Smooth muscle cell (in vitro differentiated cells): ENCODE data around the gene MYL10. TPM values are rescaled to one million over a fixed set of nuclear protein-coding genes. Genes with fewer than 3 reads are reported as not detected.

Source experiments
- DNase-seq: peaks from one replicate; lab custom pipeline; 2025; ENCODE audit not compliant: unreplicated experiment; lab: John Stamatoyannopoulos, UW
- H2AFZ ChIP-seq: fragments of 200-600 bp; sonication (generic); 2 replicates; pipeline ENCODE4 v1.6.0; 2016; ENCODE audit warnings: antibody characterized with exemption, low read depth, mild to moderate bottlenecking
- H3F3A ChIP-seq: fragments of 200-600 bp; sonication (generic); 2 replicates; pipeline ENCODE4 v1.6.0; 2017; ENCODE audit warnings: antibody characterized with exemption, low read depth
- H3K27ac ChIP-seq: fragments of 200-600 bp; sonication (generic); 2 replicates; pipeline ENCODE4 v1.5.1; 2016; ENCODE audit warnings: low read depth, mild to moderate bottlenecking
- H3K27me3 ChIP-seq: fragments of 200-600 bp; sonication (generic); 2 replicates; pipeline ENCODE4 v1.6.1; 2016; ENCODE audit warnings: low read depth, mild to moderate bottlenecking
- H3K36me3 ChIP-seq: fragments of 200-600 bp; sonication (generic); 2 replicates; pipeline ENCODE4 v1.5.1; 2016; ENCODE audit warnings: low read depth
- H3K4me1 ChIP-seq: fragments of 200-600 bp; sonication (generic); 2 replicates; pipeline ENCODE4 v1.5.1; 2016; ENCODE audit warnings: low read depth
- H3K4me2 ChIP-seq: fragments of 200-600 bp; sonication (generic); 2 replicates; pipeline ENCODE4 v1.6.0; 2016; ENCODE audit warnings: mild to moderate bottlenecking
- H3K4me3 ChIP-seq: fragments of 200-600 bp; sonication (generic); 2 replicates; pipeline ENCODE4 v1.5.1; 2016; ENCODE audit warnings: mild to moderate bottlenecking
- H3K79me2 ChIP-seq: fragments of 200-600 bp; sonication (generic); 2 replicates; pipeline ENCODE4 v1.6.0; 2016; ENCODE audit warnings: low read depth, mild to moderate bottlenecking
- H3K9ac ChIP-seq: fragments of 200-600 bp; sonication (generic); 2 replicates; pipeline ENCODE4 v1.6.0; 2016; ENCODE audit warnings: low read depth
- H3K9me3 ChIP-seq: fragments of 200-600 bp; sonication (generic); replicated peaks from 2 replicates; pipeline ENCODE4 v1.5.1; 2016; ENCODE audit warnings: low read depth
- H4K20me1 ChIP-seq: fragments of 200-600 bp; sonication (generic); 2 replicates; pipeline ENCODE4 v1.6.0; 2016; ENCODE audit warnings: low read depth
- CTCF ChIP-seq: fragments of 200-600 bp; sonication (generic); IDR thresholded peaks from 2 replicates; pipeline ENCODE4 v1.5.1; 2017; ENCODE audit warnings: borderline replicate concordance, mild to moderate bottlenecking, antibody characterized with exemption; ENCODE audit not compliant: insufficient read depth, poor library complexity, severe bottlenecking
- WGBS: methylation state at CpG from one replicate; pipeline ENCODE4 v1.1.7; 2016; ENCODE audit warnings: low lambda C conversion rate; 5-methylcytosine and 5-hydroxymethylcytosine counted together
- polyA plus RNA-seq: library from polyadenylated mRNA; unstranded; fragments of >200 nt; fragmentation: Nextera tagmentation; extraction: Ambion mirVana; gene quantifications from 2 replicates; pipeline ENCODE4 v1.2.1, GENCODE V29; 2016
- total RNA-seq: library from RNA; depleted of rRNA; stranded (reverse); fragments of >200 nt; gene quantifications from 2 replicates; pipeline ENCODE4 v1.2.3, GENCODE V29; 2014

MYL10 gene
- total and polyA plus RNA-seq, 2 experiments from 2014 or later = 5.3 to 32.7 TPM

- Histone ChIP-seq H3K9me3 (no peaks in the 10 kb centered on the region), H3K27ac (no peak overlapping the region), H3K4me1 (peaks cover 5% of the 10 kb centered on the region), H3K4me3 (no peak overlapping the region), H2AFZ (no peak overlapping the region), H3K27me3 (no peaks in the 10 kb centered on the region), H3K4me2 (no peak overlapping the region), H3K79me2 (no peaks in the 10 kb centered on the region), H4K20me1 (no peaks in the 10 kb centered on the region), H3K36me3 (no peaks in the 10 kb centered on the region), H3K9ac (no peak overlapping the region), H3F3A (no peaks in the 10 kb centered on the region)
- no peak for TF ChIP-seq CTCF
- DNase-seq = no peak
- WGBS = 93% methylated on average over 2 of the region's 2 CpGs
These were observed 37.6 kb downstream of the MYL10 start for GRCh38 chr7:101591504-101591903.

- no peak for DNase-seq
- H3K36me3 ChIP-seq = no peaks in the 10 kb centered on the region
- H3K4me1 ChIP-seq = peaks cover 5% of the 10 kb centered on the region
- no peak for TF ChIP-seq CTCF
- H4K20me1 ChIP-seq = no peaks in the 10 kb centered on the region
- H3F3A ChIP-seq = no peaks in the 10 kb centered on the region
- H3K4me3 ChIP-seq = no peak overlapping the region
- no peak overlapping the region for H2AFZ ChIP-seq
- H3K4me2 ChIP-seq = no peak overlapping the region
- no peaks in the 10 kb centered on the region for H3K79me2 ChIP-seq
- H3K9me3 ChIP-seq = no peaks in the 10 kb centered on the region
- 95% methylated on average over 18 of the region's 18 CpGs for WGBS
- H3K9ac ChIP-seq = no peak overlapping the region
- H3K27ac ChIP-seq = no peak overlapping the region
- no peaks in the 10 kb centered on the region for H3K27me3 ChIP-seq
These were observed 38.2 kb downstream of the MYL10 start for GRCh38 chr7:101590663-101591435.

GRCh38 chr7:101589976-101590662 lies 39.0 kb downstream of the MYL10 start:
- Histone ChIP-seq H3K4me2 (no peak overlapping the region), H3K4me1 (peaks cover 5% of the 10 kb centered on the region), H3K27ac (no peak overlapping the region), H3K79me2 (no peaks in the 10 kb centered on the region), H3F3A (no peaks in the 10 kb centered on the region), H2AFZ (no peak overlapping the region), H3K9me3 (no peaks in the 10 kb centered on the region), H3K36me3 (no peaks in the 10 kb centered on the region), H4K20me1 (no peaks in the 10 kb centered on the region), H3K4me3 (no peak overlapping the region), H3K9ac (no peak overlapping the region), H3K27me3 (no peaks in the 10 kb centered on the region)
- TF ChIP-seq CTCF = no peak
- WGBS = 87% methylated on average over 15 of the region's 15 CpGs
- DNase-seq = no peak
